ENCODE results near the gene ASCL5.

DNA sequence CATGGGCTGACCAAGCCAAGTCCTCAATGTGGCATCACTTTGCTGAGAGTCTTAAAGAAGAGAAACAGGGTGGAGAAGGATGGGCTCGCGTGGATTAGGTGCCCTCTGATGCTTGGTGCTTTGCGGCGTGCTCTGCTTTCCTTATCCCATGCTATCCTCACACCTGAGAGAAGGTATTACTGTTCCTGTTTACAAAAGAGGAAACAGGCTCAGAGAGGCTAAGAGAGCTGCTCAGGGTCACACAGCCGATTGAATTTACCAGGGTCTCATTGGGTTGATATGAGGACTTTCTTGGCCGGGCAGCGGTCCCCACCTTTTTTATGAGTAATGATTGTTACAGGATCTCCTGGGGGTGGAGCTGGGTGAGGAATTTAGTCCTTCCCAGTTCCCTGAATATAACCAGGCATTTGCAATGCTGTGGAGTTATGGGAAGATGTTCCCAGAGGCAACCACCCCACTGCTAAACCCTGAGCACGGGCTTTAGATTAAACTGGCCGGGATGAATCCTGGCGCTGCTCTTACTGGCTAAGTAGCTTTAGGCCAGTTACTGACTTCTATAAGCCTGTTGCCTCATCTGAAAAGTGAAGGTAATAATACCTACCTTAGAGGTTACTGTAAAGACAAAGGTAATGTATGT, 4.5 kb downstream of the ASCL5 start:
- TF ChIP-seq POLR2A (IDR thresholded peaks at IDR 0.05), result no peak
- TF ChIP-seq, protein P1, sequence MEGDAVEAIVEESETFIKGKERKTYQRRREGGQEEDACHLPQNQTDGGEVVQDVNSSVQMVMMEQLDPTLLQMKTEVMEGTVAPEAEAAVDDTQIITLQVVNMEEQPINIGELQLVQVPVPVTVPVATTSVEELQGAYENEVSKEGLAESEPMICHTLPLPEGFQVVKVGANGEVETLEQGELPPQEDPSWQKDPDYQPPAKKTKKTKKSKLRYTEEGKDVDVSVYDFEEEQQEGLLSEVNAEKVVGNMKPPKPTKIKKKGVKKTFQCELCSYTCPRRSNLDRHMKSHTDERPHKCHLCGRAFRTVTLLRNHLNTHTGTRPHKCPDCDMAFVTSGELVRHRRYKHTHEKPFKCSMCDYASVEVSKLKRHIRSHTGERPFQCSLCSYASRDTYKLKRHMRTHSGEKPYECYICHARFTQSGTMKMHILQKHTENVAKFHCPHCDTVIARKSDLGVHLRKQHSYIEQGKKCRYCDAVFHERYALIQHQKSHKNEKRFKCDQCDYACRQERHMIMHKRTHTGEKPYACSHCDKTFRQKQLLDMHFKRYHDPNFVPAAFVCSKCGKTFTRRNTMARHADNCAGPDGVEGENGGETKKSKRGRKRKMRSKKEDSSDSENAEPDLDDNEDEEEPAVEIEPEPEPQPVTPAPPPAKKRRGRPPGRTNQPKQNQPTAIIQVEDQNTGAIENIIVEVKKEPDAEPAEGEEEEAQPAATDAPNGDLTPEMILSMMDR (IDR thresholded peaks at IDR 0.05), result no peak
